ENCODE results near the gene CLDN6. TPM values are rescaled to one million over a fixed set of nuclear protein-coding genes. Genes with fewer than 3 reads are reported as not detected.
A peak's percentile ranks its signal among the peaks of the same experiment; 100 is the strongest.

CLDN6 gene
- total and polyA plus RNA-seq, 2 of the 13 experiments (the other 11 are each of a cell fraction or from before 2014, with no cell fraction given), result 5.9 to 7.6 TPM

DNA sequence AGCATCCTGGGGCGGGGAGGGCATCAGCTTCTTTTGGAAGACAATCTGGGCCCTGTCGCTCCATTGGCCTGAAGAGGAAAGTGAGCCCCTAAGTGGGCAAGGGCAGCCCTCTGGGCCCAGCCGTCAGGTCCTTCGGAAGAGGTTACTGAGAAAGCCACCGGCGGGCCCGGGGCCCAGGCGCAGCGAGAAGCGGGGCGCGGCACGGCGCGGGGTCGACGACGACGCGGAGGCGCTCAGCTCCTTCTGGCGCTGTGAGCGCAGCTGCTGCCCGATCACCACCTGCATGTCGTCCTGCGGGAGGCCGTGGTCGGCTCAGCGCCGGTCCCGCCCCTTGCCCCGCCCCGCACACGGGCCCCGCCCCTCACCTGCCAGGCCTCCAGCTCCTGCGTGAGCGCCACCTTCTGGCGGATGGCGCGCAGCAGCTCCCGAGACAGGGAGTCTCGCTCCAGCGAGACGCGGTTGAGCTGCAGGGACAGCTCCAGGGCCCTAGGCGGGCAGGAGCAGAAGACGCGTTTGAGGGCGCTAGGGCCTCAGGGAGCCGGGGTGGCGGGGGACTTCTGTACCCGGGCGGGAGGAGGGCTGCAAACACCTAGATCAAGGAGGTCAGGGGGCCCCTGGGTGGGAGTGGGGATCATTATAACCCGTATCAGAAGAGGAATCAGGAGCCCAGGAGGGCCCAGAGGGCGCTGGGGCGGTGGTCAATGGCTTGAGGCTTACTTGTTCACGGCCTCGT is 10.2 kb upstream of the CLDN6 start (continued):
- no peak; the same call in 1 of the 2 replicates for TF ChIP-seq GTF3A (CRISPR knock-in tag; conservative IDR thresholded peaks at IDR 0.05)
- no peak for TF ChIP-seq HNRNPH1 (optimal IDR thresholded peaks at IDR 0.05; ENCODE audit: low read depth, low read length)
- TF ChIP-seq, protein P1, sequence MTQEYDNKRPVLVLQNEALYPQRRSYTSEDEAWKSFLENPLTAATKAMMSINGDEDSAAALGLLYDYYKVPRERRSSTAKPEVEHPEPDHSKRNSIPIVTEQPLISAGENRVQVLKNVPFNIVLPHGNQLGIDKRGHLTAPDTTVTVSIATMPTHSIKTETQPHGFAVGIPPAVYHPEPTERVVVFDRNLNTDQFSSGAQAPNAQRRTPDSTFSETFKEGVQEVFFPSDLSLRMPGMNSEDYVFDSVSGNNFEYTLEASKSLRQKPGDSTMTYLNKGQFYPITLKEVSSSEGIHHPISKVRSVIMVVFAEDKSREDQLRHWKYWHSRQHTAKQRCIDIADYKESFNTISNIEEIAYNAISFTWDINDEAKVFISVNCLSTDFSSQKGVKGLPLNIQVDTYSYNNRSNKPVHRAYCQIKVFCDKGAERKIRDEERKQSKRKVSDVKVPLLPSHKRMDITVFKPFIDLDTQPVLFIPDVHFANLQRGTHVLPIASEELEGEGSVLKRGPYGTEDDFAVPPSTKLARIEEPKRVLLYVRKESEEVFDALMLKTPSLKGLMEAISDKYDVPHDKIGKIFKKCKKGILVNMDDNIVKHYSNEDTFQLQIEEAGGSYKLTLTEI (CRISPR knock-in tag; conservative IDR thresholded peaks at IDR 0.05), result no peak
- no peak for TF ChIP-seq ZKSCAN5 (CRISPR knock-in tag; IDR thresholded peaks at IDR 0.05)
- TF ChIP-seq, protein P2, sequence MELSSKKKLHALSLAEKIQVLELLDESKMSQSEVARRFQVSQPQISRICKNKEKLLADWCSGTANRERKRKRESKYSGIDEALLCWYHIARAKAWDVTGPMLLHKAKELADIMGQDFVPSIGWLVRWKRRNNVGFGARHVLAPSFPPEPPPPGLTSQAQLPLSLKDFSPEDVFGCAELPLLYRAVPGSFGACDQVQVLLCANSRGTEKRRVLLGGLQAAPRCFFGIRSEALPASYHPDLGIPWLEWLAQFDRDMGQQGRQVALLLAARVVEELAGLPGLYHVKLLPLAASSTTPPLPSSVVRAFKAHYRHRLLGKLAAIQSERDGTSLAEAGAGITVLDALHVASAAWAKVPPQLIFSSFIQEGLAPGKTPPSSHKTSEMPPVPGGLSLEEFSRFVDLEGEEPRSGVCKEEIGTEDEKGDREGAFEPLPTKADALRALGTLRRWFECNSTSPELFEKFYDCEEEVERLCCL (CRISPR knock-in tag; IDR thresholded peaks at IDR 0.05; ENCODE audit: borderline replicate concordance), result no peak
- no peak for TF ChIP-seq CCAR2 (optimal IDR thresholded peaks at IDR 0.05; ENCODE audit: low read depth, low read length)
- no peak for TF ChIP-seq NAIF1 (CRISPR knock-in tag; IDR thresholded peaks at IDR 0.05; ENCODE audit: borderline replicate concordance)
- TF ChIP-seq, protein P3, sequence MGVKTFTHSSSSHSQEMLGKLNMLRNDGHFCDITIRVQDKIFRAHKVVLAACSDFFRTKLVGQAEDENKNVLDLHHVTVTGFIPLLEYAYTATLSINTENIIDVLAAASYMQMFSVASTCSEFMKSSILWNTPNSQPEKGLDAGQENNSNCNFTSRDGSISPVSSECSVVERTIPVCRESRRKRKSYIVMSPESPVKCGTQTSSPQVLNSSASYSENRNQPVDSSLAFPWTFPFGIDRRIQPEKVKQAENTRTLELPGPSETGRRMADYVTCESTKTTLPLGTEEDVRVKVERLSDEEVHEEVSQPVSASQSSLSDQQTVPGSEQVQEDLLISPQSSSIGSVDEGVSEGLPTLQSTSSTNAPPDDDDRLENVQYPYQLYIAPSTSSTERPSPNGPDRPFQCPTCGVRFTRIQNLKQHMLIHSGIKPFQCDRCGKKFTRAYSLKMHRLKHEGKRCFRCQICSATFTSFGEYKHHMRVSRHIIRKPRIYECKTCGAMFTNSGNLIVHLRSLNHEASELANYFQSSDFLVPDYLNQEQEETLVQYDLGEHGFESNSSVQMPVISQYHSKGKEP (CRISPR knock-in tag; IDR thresholded peaks at IDR 0.05), result no peak
- TF ChIP-seq ZFP1 (CRISPR knock-in tag; IDR thresholded peaks at IDR 0.05), result no peak
- TF ChIP-seq REXO4 (CRISPR knock-in tag; IDR thresholded peaks at IDR 0.05; ENCODE audit: borderline replicate concordance), result no peak
- no peak for TF ChIP-seq SOX13 (IDR thresholded peaks at IDR 0.05)
- no peak for TF ChIP-seq SOX13 (CRISPR knock-in tag; conservative IDR thresholded peaks at IDR 0.05 in 1 of 2, IDR thresholded peaks at IDR 0.05 in 1 of 2)
- TF ChIP-seq ZEB1 (IDR thresholded peaks at IDR 0.05; ENCODE audit: insufficient replicate concordance, low read depth), result no peak
- TF ChIP-seq, protein P4, sequence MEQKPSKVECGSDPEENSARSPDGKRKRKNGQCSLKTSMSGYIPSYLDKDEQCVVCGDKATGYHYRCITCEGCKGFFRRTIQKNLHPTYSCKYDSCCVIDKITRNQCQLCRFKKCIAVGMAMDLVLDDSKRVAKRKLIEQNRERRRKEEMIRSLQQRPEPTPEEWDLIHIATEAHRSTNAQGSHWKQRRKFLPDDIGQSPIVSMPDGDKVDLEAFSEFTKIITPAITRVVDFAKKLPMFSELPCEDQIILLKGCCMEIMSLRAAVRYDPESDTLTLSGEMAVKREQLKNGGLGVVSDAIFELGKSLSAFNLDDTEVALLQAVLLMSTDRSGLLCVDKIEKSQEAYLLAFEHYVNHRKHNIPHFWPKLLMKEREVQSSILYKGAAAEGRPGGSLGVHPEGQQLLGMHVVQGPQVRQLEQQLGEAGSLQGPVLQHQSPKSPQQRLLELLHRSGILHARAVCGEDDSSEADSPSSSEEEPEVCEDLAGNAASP (CRISPR knock-in tag; IDR thresholded peaks at IDR 0.05; ENCODE audit: borderline replicate concordance), result 0 out of 2 replicates have a peak, but pooled peaks have one; percentile 11
- TF ChIP-seq, protein P5, sequence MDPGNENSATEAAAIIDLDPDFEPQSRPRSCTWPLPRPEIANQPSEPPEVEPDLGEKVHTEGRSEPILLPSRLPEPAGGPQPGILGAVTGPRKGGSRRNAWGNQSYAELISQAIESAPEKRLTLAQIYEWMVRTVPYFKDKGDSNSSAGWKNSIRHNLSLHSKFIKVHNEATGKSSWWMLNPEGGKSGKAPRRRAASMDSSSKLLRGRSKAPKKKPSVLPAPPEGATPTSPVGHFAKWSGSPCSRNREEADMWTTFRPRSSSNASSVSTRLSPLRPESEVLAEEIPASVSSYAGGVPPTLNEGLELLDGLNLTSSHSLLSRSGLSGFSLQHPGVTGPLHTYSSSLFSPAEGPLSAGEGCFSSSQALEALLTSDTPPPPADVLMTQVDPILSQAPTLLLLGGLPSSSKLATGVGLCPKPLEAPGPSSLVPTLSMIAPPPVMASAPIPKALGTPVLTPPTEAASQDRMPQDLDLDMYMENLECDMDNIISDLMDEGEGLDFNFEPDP (CRISPR knock-in tag; conservative IDR thresholded peaks at IDR 0.05), result no peak
- no peak for TF ChIP-seq KLF13 (CRISPR knock-in tag; IDR thresholded peaks at IDR 0.05)
- no peak for TF ChIP-seq GFI1 (CRISPR knock-in tag; IDR thresholded peaks at IDR 0.05; ENCODE audit: borderline replicate concordance)
- TF ChIP-seq, protein P6, sequence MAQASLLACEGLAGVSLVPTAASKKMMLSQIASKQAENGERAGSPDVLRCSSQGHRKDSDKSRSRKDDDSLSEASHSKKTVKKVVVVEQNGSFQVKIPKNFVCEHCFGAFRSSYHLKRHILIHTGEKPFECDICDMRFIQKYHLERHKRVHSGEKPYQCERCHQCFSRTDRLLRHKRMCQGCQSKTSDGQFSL (CRISPR knock-in tag; IDR thresholded peaks at IDR 0.05), result no peak
- no peak for TF ChIP-seq ZNF737 (CRISPR knock-in tag; IDR thresholded peaks at IDR 0.05; ENCODE audit: borderline replicate concordance)
- TF ChIP-seq KLF11 (CRISPR knock-in tag; IDR thresholded peaks at IDR 0.05), result no peak
- no peak for TF ChIP-seq TCF12 (IDR thresholded peaks at IDR 0.05)
- TF ChIP-seq TCF12 (CRISPR knock-in tag; IDR thresholded peaks at IDR 0.05), result no peak
- TF ChIP-seq MIXL1 (CRISPR knock-in tag; IDR thresholded peaks at IDR 0.05), result no peak
